HG03432 (cell line): ENCODE results near the gene DPF1.
A peak's percentile ranks its signal among the peaks of the same experiment; 100 is the strongest.
"Not testable (repeated sequence)": the region's sequence is repeated elsewhere in the genome, so short reads cannot be mapped to it uniquely, and the experiment has no call there.

Source experiments
- ATAC-seq: cut with Tn5 transposase; IDR thresholded peaks from one replicate; pipeline ENCODE4 v1.9.1; 2021; ENCODE audit warnings: mild to moderate bottlenecking, moderate library complexity; ENCODE audit not compliant: unreplicated experiment

DPF1 gene

GRCh38 chr19:38224014-38224862, at the start of gene DPF1:
Gene DPF1 (minus strand): TSS chr19:38224222. CDS start chr19:38224142, 80 bp downstream.
- ATAC-seq, result peak; percentile 76

GRCh38 chr19:38273499-38273898, 49.5 kb upstream of the DPF1 start:
- ATAC-seq, result no peak

GRCh38 chr19:38270587-38271167, 46.7 kb upstream of the DPF1 start:
- ATAC-seq, result no peak

- no peak for ATAC-seq
These were observed 44.5 kb upstream of the DPF1 start for GRCh38 chr19:38268539-38268938.

GRCh38 chr19:38267761-38268483, 43.9 kb upstream of the DPF1 start:
- no peak for ATAC-seq

GRCh38 chr19:38266981-38267597, 43.1 kb upstream of the DPF1 start:
- ATAC-seq, result no peak

- ATAC-seq, result no peak
These were observed 42.0 kb upstream of the DPF1 start for GRCh38 chr19:38265921-38266429.

- ATAC-seq, result no peak
These were observed 41.3 kb upstream of the DPF1 start for GRCh38 chr19:38265213-38265861.

- ATAC-seq, result peak; percentile 34
These were observed 40.6 kb upstream of the DPF1 start, which contains the start of gene SPINT2 for GRCh38 chr19:38264486-38265212. Gene SPINT2 (plus strand): TSS chr19:38264573. CDS start chr19:38264893, 320 bp downstream.

- peak; percentile 51 for ATAC-seq
These were observed 39.9 kb upstream of the DPF1 start for GRCh38 chr19:38263689-38264485.

GRCh38 chr19:38262585-38263268, 38.7 kb upstream of the DPF1 start:
- ATAC-seq, result no peak

- ATAC-seq, result not testable (repeated sequence)
These were observed 37.9 kb upstream of the DPF1 start for GRCh38 chr19:38261942-38262341.

GRCh38 chr19:38255383-38256014, 31.5 kb upstream of the DPF1 start:
- ATAC-seq, result no peak

- no peak for ATAC-seq
These were observed 29.8 kb upstream of the DPF1 start for GRCh38 chr19:38253788-38254187.

GRCh38 chr19:38252941-38253691, 29.1 kb upstream of the DPF1 start:
- no peak for ATAC-seq

- no peak for ATAC-seq
These were observed 28.4 kb upstream of the DPF1 start for GRCh38 chr19:38252385-38252784.

GRCh38 chr19:38251564-38252051, 27.6 kb upstream of the DPF1 start:
- no peak for ATAC-seq
